Measurements from ENCODE around the gene CTNNA3.

Gene CTNNA3

GRCh38 chr10:66649626-66650025, 1046.4 kb downstream of the CTNNA3 start:
- Histone ChIP-seq H3K27me3 (no peaks in the 10 kb centered on the region), H3K4me1 (no peaks in the 10 kb centered on the region), H3K4me3 (ENCODE audit: low read depth, low read length) (no peak overlapping the region), H3K36me3 (no peaks in the 10 kb centered on the region), H3K9me3 (no peaks in the 10 kb centered on the region)
- DNase-seq, result no peak
- TF ChIP-seq, protein P1, sequence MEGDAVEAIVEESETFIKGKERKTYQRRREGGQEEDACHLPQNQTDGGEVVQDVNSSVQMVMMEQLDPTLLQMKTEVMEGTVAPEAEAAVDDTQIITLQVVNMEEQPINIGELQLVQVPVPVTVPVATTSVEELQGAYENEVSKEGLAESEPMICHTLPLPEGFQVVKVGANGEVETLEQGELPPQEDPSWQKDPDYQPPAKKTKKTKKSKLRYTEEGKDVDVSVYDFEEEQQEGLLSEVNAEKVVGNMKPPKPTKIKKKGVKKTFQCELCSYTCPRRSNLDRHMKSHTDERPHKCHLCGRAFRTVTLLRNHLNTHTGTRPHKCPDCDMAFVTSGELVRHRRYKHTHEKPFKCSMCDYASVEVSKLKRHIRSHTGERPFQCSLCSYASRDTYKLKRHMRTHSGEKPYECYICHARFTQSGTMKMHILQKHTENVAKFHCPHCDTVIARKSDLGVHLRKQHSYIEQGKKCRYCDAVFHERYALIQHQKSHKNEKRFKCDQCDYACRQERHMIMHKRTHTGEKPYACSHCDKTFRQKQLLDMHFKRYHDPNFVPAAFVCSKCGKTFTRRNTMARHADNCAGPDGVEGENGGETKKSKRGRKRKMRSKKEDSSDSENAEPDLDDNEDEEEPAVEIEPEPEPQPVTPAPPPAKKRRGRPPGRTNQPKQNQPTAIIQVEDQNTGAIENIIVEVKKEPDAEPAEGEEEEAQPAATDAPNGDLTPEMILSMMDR (IDR thresholded peaks at IDR 0.05; ENCODE audit: low read depth, low read length), result no peak

- no peaks in the 10 kb centered on the region for H3K27me3 ChIP-seq
- TF ChIP-seq, protein P1 (IDR thresholded peaks at IDR 0.05; ENCODE audit: low read depth, low read length), result no peak
- DNase-seq, result no peak
- H3K4me3 ChIP-seq (ENCODE audit: low read depth, low read length), result no peak overlapping the region
- no peaks in the 10 kb centered on the region for H3K9me3 ChIP-seq
- H3K36me3 ChIP-seq, result no peaks in the 10 kb centered on the region
- H3K4me1 ChIP-seq, result no peaks in the 10 kb centered on the region
Measured at GRCh38 chr10:66642217-66642616, 1053.8 kb downstream of the CTNNA3 start.

GRCh38 chr10:66639371-66639770, 1056.6 kb downstream of the CTNNA3 start:
- TF ChIP-seq, protein P1 (IDR thresholded peaks at IDR 0.05; ENCODE audit: low read depth, low read length), result no peak
- Histone ChIP-seq H3K9me3 (no peaks in the 10 kb centered on the region), H3K36me3 (no peaks in the 10 kb centered on the region), H3K27me3 (no peaks in the 10 kb centered on the region), H3K4me3 (ENCODE audit: low read depth, low read length) (no peak overlapping the region), H3K4me1 (no peaks in the 10 kb centered on the region)
- no peak for DNase-seq

GRCh38 chr10:66637273-66638036, 1058.5 kb downstream of the CTNNA3 start:
- Histone ChIP-seq H3K9me3 (no peaks in the 10 kb centered on the region), H3K36me3 (no peaks in the 10 kb centered on the region), H3K4me1 (no peaks in the 10 kb centered on the region), H3K27me3 (no peaks in the 10 kb centered on the region), H3K4me3 (ENCODE audit: low read depth, low read length) (no peak overlapping the region)
- no peak for DNase-seq
- TF ChIP-seq, protein P1 (IDR thresholded peaks at IDR 0.05; ENCODE audit: low read depth, low read length), result no peak

DNA sequence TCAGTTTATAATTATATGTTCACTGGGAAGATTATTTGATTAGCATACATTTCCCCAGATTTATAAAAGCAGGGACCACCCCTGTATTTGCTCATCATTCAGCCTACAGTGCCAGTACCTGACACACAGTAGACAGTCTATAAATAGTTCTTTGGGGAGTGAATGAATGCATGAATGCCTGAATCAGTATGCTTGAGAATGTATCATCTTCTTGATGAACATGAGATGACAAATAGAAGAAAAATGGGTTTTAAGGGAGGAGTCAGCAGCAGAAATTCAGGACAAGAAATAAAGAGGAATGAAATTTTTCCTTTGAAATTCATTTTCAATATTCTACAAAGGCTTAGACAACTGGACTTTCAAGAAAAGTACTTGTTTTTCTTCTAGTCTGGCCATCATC, 1066.0 kb downstream of the CTNNA3 start:
- TF ChIP-seq, protein P1 (IDR thresholded peaks at IDR 0.05; ENCODE audit: low read depth, low read length), result no peak
- Histone ChIP-seq H3K36me3 (no peaks in the 10 kb centered on the region), H3K4me3 (ENCODE audit: low read depth, low read length) (no peak overlapping the region), H3K9me3 (no peaks in the 10 kb centered on the region), H3K27me3 (no peaks in the 10 kb centered on the region), H3K4me1 (no peaks in the 10 kb centered on the region)
- DNase-seq, result no peak

DNA sequence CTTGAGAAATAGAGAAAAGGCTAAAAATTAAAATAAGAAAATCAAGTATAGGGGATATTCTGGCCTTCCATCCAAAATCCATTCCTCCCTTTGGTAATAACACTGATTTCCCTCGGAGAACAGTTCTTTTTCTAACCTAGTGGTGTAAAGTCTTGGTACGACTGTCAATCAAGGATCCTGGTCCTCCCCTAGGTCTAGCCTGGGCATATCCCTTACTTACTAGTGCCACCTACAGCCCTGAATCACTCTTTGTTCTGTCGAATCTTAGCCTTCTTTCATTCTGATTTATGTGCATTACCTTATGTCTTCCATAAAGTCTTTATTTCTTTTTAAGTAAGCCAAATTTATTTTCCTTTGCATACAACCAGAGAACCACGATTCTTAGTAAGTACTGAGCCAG, 1068.8 kb downstream of the CTNNA3 start:
- no peaks in the 10 kb centered on the region for H3K9me3 ChIP-seq
- H3K36me3 ChIP-seq, result no peaks in the 10 kb centered on the region
- no peaks in the 10 kb centered on the region for H3K27me3 ChIP-seq
- H3K4me3 ChIP-seq (ENCODE audit: low read depth, low read length), result no peak overlapping the region
- no peaks in the 10 kb centered on the region for H3K4me1 ChIP-seq
- TF ChIP-seq, protein P1 (IDR thresholded peaks at IDR 0.05; ENCODE audit: low read depth, low read length), result peak; percentile 65
- peak; percentile 42 for DNase-seq

Measured in BE2C (cell line).